ENCODE data around the gene ABI3BP. TPM values are rescaled to one million over a fixed set of nuclear protein-coding genes. Genes with fewer than 3 reads are reported as not detected.
A peak's percentile ranks its signal among the peaks of the same experiment; 100 is the strongest.

ABI3BP gene
- polyA plus RNA-seq, 1 experiment: 16.3 TPM

DNA sequence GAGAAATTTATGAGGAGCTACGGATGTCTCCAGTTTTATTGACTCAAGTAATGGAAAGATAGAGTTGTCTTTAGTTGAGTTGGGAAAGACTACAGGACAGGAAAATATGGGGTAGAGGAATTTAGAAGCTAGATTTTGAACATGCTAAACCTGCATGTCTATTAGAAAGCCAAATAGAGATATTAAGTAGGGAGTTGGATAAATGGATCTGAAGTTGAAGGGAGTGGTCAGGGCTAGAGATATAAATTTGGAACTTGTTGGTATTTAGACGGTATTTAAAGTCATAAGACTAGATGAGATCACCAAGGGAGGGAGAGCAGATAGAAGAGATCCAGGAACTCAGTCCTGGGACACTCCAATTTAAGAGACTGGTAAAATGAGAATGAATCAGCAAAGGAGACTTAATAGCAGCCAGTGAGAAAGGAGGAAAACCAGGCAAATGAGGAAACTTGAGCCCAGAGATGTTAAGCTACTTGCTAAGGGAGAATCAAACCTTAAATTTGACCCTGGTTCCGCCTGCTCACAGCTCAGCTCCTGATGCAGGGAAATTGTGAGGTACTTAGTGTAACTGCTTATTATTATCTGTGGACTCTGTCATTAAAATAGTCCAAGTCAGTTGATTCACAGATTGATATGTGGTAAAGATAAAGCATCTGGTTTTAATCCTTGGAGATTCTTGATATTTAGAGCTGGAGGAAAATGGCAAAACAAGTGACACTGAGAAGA lies 35.8 kb downstream of the ABI3BP start:
- Histone ChIP-seq H3K4me3 (ENCODE audit: low read depth, low read length) (no peak overlapping the region), H3K36me3 (ENCODE audit: control insufficient read depth, insufficient read depth, low read length) (no peaks in the 10 kb centered on the region), H3K27me3 (ENCODE audit: control insufficient read depth, insufficient read depth, low read length) (no peaks in the 10 kb centered on the region)
- TF ChIP-seq, protein P1, sequence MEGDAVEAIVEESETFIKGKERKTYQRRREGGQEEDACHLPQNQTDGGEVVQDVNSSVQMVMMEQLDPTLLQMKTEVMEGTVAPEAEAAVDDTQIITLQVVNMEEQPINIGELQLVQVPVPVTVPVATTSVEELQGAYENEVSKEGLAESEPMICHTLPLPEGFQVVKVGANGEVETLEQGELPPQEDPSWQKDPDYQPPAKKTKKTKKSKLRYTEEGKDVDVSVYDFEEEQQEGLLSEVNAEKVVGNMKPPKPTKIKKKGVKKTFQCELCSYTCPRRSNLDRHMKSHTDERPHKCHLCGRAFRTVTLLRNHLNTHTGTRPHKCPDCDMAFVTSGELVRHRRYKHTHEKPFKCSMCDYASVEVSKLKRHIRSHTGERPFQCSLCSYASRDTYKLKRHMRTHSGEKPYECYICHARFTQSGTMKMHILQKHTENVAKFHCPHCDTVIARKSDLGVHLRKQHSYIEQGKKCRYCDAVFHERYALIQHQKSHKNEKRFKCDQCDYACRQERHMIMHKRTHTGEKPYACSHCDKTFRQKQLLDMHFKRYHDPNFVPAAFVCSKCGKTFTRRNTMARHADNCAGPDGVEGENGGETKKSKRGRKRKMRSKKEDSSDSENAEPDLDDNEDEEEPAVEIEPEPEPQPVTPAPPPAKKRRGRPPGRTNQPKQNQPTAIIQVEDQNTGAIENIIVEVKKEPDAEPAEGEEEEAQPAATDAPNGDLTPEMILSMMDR (IDR thresholded peaks at IDR 0.05; ENCODE audit: insufficient read depth, low read depth, low read length): no peak
- DNase-seq (ENCODE audit: low read depth): peak; percentile 81
- ChIA-PET POLR2A (no interaction called here), CTCF (no interaction called here)

DNA sequence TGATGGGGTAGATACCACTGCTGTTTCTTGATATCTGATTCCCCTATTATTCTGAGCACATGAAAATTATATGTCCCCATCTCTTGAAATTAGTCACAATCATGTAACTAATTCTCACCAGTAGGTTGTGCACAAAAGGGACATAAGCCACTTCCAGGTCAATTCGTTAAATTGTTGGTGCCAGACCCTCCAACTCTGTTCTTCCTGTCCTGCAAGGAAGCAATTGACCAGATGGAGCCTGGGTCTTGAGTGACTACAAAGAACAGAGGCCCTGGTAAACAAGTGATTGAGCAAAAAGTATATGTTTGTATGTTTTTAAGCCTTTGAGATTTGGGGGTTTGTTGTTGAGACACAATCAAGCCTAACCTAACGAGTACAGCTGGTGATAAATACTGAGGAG lies 36.9 kb downstream of the ABI3BP start:
- no peak for DNase-seq (ENCODE audit: low read depth)
- H3K36me3 ChIP-seq (ENCODE audit: control insufficient read depth, insufficient read depth, low read length): no peaks in the 10 kb centered on the region
- CTCF ChIA-PET: no interaction called here
- no peaks in the 10 kb centered on the region for H3K27me3 ChIP-seq (ENCODE audit: control insufficient read depth, insufficient read depth, low read length)
- H3K4me3 ChIP-seq (ENCODE audit: low read depth, low read length): no peak overlapping the region
- POLR2A ChIA-PET: no interaction called here
- TF ChIP-seq, protein P1 (IDR thresholded peaks at IDR 0.05; ENCODE audit: insufficient read depth, low read depth, low read length): no peak

DNA sequence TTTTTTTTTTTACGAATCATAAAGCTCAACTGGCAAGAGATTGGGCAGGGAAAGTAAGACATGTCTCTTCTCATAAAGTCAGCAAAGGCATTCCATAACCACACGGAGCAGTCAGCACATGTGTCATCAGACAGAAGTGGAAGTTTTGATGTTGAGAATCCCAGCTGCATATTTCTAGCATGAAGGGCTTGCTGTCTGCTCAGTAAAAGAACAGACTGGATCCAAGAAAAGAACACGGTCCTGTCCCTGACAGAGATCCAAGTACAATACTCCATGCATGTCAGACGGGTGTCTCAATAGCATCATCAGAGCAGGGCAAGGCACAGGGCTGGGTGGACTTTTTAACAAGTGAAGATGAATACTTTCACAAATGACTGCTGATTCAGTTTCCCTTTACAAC lies 38.2 kb downstream of the ABI3BP start:
- ChIA-PET CTCF (interaction anchor here (0.7 kb wide), 1 partner anchor 115 kb away, joined by 3 read pairs; no protein-coding TSS in a partner anchor), POLR2A (interaction anchor here (0.6 kb wide), 1 partner anchor 197 kb away, joined by 6 read pairs; no protein-coding TSS in a partner anchor)
- H3K27me3 ChIP-seq (ENCODE audit: control insufficient read depth, insufficient read depth, low read length): no peaks in the 10 kb centered on the region
- TF ChIP-seq, protein P1 (IDR thresholded peaks at IDR 0.05; ENCODE audit: insufficient read depth, low read depth, low read length): no peak
- H3K4me3 ChIP-seq (ENCODE audit: low read depth, low read length): no peak overlapping the region
- no peaks in the 10 kb centered on the region for H3K36me3 ChIP-seq (ENCODE audit: control insufficient read depth, insufficient read depth, low read length)
- DNase-seq (ENCODE audit: low read depth): peak; percentile 87

DNA sequence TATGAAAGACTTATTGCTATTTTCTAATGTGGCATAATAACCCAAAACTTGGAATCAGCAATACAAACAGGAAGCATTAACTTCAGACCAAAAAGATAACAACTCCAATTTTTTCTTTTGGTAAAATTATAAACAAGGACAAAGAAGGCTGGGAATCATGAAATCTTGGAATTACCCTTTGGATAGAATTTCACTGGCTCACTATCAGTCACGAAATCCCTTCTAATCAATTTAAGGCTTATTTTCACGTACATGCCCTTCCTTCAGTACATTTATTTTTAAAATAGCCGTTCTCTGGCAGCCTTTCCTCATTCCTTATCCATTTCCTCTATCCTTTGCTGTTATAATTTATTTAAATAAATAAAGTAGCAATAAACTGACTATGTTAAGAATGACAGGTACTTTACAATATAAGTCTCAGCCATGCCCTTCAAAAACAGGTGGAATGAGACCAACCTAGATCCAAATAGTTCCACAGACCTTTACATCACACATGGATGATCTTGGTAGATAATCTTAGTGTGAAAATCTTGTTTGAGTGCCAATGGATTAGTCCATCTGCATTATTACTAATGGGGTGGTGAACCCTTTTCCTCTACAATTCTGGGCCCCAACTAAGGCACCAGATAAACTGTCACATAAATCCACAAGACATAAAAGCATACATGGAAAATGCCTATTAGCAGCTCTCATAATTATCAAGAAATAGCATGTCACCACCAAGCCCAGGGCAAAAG lies 38.9 kb downstream of the ABI3BP start:
- no peak for DNase-seq (ENCODE audit: low read depth)
- ChIA-PET CTCF (interaction anchor here (0.7 kb wide), 1 partner anchor 116 kb away, joined by 3 read pairs; no protein-coding TSS in a partner anchor), POLR2A (interaction anchor here (0.6 kb wide), 1 partner anchor 197 kb away, joined by 6 read pairs; no protein-coding TSS in a partner anchor)
- Histone ChIP-seq H3K4me3 (ENCODE audit: low read depth, low read length) (no peak overlapping the region), H3K27me3 (ENCODE audit: control insufficient read depth, insufficient read depth, low read length) (no peaks in the 10 kb centered on the region), H3K36me3 (ENCODE audit: control insufficient read depth, insufficient read depth, low read length) (no peaks in the 10 kb centered on the region)
- TF ChIP-seq, protein P1 (IDR thresholded peaks at IDR 0.05; ENCODE audit: insufficient read depth, low read depth, low read length): no peak

DNA sequence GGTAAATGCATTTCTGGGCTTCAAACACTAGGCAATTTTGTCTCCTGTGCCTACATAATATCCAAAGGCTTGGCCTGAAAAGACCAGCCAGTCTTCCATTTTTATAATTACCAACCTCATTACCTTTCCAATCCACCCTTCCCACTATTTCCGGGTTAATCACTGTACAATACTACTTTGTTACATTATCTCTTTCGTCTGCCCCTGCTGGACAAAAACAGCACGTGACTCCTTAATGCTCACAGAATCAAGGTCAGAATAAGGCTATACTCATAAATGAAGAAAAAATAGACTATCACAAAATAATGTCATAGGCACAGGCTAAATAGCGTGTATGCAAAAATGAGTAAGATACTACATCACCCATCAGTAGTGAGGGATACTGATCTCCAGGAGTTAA lies 40.1 kb downstream of the ABI3BP start:
- no peaks in the 10 kb centered on the region for H3K36me3 ChIP-seq (ENCODE audit: control insufficient read depth, insufficient read depth, low read length)
- POLR2A ChIA-PET: no interaction called here
- no peak for DNase-seq (ENCODE audit: low read depth)
- H3K27me3 ChIP-seq (ENCODE audit: control insufficient read depth, insufficient read depth, low read length): no peaks in the 10 kb centered on the region
- no peak overlapping the region for H3K4me3 ChIP-seq (ENCODE audit: low read depth, low read length)
- TF ChIP-seq, protein P1 (IDR thresholded peaks at IDR 0.05; ENCODE audit: insufficient read depth, low read depth, low read length): no peak
- CTCF ChIA-PET: interaction anchor here (0.7 kb wide), 2 partner anchors 40 to 179 kb away, joined by 3 to 5 read pairs; partner anchors contain the start of gene ABI3BP

Data from BJ (cell line).